Measurements from ENCODE around the gene ZNF217.
"Not testable (repeated sequence)": the region's sequence is repeated elsewhere in the genome, so short reads cannot be mapped to it uniquely, and the experiment has no call there.

The ZNF217 gene

DNA sequence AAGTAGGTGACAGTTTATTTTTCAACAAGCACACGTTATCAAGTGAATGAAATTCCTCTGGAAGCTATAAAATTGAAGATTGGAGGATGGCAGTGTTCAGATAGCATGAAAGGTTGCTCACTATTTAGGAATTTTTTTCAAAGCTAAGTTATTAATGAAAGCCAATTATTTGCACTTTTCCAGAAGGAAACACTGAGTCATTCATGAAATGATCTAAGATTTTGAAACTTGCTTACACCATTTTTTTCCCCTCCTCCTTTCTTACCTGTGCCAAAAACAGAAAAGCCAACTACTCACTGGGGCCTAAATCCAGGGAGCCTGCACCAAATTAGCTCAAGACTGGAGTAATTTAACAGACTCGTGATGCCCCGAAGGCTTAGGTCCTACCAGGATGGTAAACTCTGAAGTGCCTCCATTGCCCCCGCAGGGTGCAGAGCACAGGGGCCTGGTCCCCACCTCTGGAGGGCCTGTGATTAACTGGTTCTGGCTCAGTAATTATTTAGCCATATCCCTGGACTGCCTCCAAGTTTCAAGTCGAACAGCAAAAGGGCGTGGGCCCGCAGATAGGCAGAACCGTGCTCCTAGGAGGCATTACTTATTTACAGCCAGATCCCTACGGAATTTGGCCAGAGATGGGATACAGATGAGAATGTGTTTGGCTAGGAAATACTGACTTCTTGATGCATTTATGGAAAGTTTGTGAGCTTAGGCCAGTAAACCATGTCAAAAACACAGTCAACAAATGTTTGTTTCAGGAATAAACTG, 28.0 kb upstream of the ZNF217 start:
- no peak for DNase-seq

DNA sequence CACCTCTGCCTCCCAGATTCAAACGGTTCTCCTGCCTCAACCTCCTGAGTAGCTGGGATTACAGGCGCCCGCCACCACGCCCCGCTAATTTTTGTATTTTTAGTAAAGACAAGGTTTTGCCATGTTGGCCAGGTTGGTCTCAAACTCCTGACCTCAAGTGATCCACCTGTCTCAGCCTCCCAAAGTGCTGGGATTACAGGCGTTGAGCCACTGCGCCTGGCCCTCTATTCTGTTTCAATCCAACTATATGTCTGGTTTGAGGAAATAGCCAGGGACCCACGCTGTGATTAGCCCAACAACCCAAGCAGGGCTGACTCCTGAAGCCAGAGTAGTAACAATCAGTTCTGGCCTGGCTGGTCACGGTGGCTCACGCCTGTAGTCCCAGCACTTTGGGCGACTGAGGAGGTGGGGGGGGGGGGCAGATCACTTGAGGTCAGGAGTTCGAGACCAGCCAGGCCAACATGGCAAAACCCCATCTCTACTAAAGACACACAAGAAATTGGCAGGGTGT, 24.9 kb upstream of the ZNF217 start:
- not testable (repeated sequence) for DNase-seq

- no peak for DNase-seq
Measured at GRCh38 chr20:53617791-53618489, 24.3 kb upstream of the ZNF217 start.

DNA sequence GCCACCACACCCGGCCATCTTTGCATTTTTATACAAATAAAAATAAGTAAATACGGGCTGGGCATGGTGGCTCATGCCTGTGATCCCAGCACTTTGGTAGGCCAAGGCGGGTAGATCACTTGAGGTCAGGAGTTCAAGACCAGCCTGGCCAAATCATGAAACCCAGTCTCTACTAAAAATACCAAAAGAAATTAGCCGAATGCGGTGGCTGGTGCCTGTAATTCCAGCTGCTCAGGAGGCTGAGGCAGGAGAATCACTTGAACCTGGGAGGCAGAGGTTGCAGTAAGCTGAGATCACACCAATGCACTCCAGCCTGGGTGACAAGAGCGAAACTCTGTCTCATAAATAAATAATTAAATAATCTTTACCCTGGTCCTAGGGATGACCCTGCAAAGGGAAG, 22.9 kb upstream of the ZNF217 start:
- DNase-seq: not testable (repeated sequence)

DNA sequence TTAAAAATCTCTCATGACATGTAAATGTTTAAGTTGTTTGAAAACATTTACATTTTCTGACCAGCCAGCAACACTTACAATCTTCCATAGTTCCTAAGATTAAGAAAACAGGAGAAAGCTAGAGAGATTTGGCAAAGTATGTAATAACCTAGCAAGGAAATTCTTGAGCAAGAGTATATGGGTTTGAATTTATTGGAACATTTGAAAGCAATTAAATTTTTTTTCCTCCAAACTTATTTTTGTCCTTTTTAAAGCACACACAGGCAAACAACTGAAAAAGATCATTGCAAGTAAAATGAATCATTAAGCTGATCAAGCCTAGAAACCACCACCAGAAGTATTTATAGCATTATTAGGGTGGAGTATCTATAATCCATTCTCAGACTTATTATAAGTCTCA, 20.1 kb upstream of the ZNF217 start:
- DNase-seq: no peak

GRCh38 chr20:53612289-53612688, 18.6 kb upstream of the ZNF217 start:
- not testable (repeated sequence) for DNase-seq

- DNase-seq: no peak
Measured at GRCh38 chr20:53611449-53611894, 17.8 kb upstream of the ZNF217 start.

- peak; percentile 76 for DNase-seq
Measured at GRCh38 chr20:53609491-53610445, 16.1 kb upstream of the ZNF217 start.

DNA sequence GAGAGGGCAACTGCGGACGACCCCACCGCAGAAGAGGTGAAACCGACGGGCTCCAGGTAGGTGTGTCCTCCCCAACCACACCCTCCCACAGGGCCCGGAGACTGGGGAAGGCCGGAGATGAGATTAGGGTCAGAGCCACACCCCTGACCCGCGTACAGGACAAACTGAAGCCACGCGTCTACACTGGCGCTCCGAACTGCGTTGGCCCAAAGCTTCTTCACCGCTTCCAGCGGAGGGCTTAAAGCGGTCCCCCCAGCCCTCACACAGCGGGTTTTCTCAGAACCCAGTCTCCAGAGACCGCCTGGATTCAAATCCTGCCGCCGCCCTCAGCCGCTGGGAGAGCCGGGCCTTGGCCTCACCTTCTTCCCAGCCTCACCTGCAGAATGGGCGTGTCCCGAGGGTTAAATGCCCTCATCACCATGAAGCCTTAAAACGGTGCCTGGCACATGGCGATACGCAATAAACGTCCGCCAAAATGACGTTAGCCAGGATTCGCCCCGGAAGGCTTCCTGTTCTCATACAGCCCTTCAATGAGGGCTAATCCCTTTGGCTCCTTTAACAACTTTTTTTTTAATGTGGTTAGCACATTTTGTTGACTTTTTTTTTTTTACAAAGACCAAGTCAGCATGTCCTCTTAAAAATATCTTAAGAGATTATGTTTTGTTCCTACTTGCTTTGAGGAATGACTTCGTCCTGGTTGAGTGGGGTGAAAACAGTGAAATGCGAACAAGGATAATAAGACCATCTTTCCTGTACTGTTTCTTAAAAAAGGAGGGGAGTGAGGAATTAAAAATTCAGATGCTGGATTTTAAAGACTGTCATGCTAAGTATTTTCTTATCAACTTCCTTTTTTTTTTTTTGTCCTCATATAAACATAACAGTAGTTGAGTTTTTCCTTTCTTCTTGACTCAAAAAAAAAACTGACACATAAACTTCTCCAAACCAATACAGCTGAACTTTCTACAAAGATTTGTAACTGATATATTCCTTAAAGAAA, 15.1 kb upstream of the ZNF217 start:
- peak; percentile 24 for DNase-seq

DNA sequence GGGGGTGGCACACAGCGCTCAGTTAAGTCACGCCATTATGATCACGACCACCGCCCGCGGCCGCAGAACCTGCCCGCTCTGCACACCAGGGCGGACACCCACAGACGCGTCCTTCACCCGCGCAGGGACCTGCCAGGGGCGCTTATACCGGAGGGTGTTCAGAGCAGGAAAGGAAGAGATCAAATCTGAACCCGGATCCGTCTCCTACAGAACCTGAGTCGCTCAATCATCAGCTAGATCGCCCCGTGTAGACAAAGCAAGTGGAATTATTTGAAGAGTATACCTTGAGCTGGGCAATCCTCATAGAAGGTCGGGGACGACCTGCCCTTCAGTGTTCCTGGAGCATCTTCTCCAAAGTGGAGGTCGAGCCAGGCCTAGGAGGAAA, 14.4 kb upstream of the ZNF217 start:
- DNase-seq: no peak

DNA sequence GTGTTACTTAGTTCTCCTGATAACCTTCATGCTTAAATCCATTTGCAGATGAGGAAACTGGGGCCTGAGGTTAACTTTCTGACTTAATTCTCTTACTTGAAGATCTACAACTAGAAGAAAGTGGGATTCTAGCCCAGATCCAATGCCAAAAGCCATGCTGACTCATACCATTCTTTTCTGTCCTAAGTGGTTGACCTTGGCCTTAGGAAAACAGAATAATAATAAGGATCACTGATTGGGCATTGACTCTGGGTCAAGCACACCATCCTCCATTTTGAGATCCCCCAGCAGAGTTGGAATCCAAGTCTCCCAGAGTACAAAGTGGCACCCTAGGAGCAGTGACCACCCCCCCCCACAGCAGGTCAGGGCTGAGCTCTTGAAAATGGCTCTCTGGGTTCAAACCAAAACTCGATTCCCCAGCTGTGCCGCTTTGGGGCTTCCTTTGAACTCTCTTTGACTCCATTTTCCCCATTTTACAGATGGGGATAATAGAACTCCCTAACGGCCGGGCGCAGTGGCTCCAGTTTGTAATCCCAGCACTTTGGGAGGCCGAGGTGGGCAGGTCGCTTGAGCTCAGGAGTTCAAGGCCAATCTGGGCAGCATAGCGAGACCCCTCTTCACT, 12.8 kb upstream of the ZNF217 start:
- no peak for DNase-seq

DNA sequence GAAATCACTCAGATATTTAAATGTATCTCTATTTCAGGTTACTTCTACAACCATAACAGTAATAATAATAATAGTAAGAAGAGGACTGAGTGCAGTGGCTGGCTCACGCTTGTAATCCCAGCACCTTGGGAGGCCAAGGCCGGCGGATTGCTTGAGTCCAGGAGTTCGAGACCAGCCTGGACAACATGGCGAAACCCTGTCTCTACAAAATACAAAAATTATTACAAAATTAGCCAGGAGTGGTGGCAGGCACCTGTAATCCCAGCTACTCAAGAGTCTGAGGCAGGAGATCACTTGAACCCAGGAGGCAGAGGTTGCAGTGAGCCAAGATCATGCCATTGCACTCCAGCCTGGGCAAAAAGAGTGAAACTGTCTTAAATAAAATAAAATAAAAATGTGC, 11.8 kb upstream of the ZNF217 start:
- DNase-seq: not testable (repeated sequence)

DNA sequence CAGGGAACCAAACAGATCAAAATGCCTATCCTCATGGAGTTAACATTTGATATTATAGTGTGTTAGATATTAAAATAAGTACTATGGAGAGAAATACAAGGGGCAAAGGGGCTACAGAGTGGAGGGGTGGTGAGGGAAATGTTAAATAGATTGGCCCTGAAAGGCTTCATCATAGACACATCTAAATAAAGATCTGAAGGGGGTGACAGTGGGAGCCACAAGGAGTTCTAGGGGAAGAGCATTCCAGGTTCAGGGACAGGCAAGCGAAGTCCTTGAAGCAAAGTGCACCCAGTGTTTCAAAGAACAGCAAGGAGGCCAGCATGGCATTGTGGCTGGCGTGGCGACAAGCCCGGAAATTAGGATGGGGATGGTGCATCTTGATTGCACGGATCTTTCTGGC, 11.2 kb upstream of the ZNF217 start:
- DNase-seq: not testable (repeated sequence)

- no peak for DNase-seq
Measured at GRCh38 chr20:53602661-53603060, 9.0 kb upstream of the ZNF217 start.

DNA sequence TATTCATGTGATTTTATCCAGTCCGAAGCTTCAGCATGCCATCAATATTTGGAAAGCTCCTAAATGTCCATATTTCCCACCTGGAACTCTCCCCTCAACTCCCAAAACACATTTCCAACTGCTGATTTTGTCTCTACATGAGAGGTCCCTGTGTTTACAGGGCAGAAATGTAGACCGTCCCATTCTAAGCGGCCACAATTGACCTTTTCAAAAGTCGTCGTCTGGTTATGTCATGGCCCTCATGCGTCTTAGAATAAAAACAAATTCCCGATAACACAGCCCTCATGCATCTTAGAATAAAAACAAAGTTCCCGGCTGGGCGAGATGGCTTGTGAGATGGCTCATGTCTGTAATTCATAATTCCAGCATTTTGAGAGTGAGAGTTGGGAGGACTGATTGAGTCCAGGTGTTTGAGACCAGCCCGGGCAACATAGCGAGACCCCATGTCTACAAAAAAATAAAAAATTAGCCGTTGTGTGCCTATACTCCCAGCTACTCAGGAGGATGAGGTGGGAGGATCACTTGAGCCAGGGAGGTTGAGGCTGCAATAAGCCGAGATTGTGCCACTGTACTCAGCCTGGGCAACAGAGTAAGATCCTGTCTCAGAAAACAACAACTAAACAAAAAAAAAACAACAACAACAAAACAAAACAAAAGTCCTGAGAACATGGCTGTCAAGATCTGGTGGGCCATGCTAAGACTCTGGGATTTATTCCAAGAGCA, 6.4 kb upstream of the ZNF217 start:
- no peak for DNase-seq

GRCh38 chr20:53599378-53599777, 5.7 kb upstream of the ZNF217 start:
- no peak for DNase-seq

DNA sequence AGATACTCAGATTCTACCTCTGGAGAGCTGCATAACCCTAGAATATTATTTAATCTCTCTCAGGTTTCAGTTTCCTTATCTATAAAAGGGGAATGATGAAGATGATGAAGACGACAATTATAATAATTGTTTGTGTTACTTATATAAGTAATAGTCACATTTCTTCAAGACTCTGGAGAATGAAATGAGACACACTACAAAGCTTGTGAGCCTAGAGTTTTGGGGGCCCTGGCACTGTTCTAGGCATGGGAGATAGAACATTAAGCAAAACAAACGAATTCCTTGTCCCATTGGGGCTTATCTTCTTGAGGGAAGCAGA, 5.4 kb upstream of the ZNF217 start:
- no peak for DNase-seq

DNA sequence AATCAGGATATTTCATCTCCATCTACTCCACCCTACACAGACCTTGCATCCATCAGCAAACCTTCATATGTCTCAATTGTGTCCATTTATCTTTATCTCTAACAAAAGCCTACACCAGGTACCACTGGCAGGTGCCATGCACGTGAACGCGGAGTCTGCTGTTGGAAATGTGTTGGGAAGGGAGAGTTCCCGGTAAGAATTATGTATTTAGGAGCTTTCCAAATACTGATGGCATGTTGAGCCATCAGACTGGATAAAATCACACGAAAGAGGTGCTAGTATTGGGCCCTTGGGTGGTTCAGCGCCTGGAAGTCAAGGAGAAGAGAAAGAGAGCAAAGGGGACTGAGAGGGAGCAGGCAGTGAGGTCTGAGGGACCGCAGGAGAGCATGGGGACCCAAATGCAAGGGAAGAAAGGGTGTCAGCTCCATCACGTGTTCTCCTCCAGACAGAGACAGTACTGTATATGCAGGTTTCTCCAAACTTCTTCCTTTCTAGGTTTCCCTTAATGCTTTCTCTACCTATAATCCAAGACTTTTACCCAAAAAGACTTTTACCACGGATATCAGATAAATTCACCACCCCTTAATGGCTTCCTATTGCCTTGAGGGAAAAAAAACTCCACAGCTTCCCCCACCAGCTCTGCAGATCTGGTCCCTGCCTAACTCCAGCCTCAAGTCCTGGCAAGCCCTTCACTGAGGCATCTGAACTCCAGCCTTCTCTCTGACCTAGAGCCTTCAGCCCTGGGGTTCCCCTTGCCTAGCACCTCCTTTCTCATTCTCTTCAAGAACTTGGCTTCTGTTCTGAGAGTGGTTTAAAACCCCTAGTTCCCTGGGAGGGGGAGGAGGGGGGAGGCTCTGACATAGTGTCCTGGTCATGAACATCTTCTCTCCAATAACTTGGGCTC, 4.8 kb upstream of the ZNF217 start:
- no peak for DNase-seq

GRCh38 chr20:53597521-53598120, 4.0 kb upstream of the ZNF217 start:
- DNase-seq: no peak

All from activated gamma-delta T cell treated with Interleukin-2 at 50 U/mL for 16 hours (primary cell).